Lower leg skin (tissue), 4 donors: Measurements from ENCODE around the gene EEFSEC. TPM values are rescaled to one million over a fixed set of nuclear protein-coding genes. Genes with fewer than 3 reads are reported as not detected.
A peak's percentile ranks its signal among the peaks of the same experiment; 100 is the strongest.

Source experiments
- DNase-seq, 2 donors: peaks; one replicate each; pipeline ENCODE4 v3.0.0-alpha.2; 2019; ENCODE audit warnings: low spot score in 2 of 2
- H3K4me3 ChIP-seq: fragments of 200-600 bp; sonication (generic); 2 replicates; pipeline ENCODE4 v1.5.1; 2017; ENCODE audit warnings: mild to moderate bottlenecking, low read depth; ENCODE audit not compliant: poor library complexity, severe bottlenecking
- CTCF ChIP-seq, 3 donors: fragments of 450-650 bp; IDR thresholded peaks; one replicate each; pipeline ENCODE4 v1.5.1; 2016; ENCODE audit warnings: antibody characterized with exemption in 3 of 3, mild to moderate bottlenecking in 3 of 3, moderate library complexity in 2 of 3
- POLR2A ChIP-seq, 2 donors: fragments of 450-650 bp; IDR thresholded peaks; one replicate each; pipeline ENCODE4 v1.6.1; 2016 to 2017; ENCODE audit warnings: antibody characterized with exemption in 2 of 2, mild to moderate bottlenecking in 1 of 2, moderate library complexity in 1 of 2
- WGBS, 2 donors: methylation state at CpG; one replicate each; pipeline ENCODE4 v1.1.5; 2018; 5-methylcytosine and 5-hydroxymethylcytosine counted together
- intact Hi-C: fragments of 100-400 bp; cut with DNase I; formaldehyde crosslinking; loops from one replicate; pipeline ENCODE4 v1.15.0; 2023; ENCODE audit warnings: low total_unique reads
- total RNA-seq, 4 donors: library from RNA; depleted of rRNA; stranded (reverse); fragments of >200 nt; gene quantifications; one replicate each; pipeline ENCODE4 v1.1.0, GENCODE V29; 2016

Gene EEFSEC, protein sequence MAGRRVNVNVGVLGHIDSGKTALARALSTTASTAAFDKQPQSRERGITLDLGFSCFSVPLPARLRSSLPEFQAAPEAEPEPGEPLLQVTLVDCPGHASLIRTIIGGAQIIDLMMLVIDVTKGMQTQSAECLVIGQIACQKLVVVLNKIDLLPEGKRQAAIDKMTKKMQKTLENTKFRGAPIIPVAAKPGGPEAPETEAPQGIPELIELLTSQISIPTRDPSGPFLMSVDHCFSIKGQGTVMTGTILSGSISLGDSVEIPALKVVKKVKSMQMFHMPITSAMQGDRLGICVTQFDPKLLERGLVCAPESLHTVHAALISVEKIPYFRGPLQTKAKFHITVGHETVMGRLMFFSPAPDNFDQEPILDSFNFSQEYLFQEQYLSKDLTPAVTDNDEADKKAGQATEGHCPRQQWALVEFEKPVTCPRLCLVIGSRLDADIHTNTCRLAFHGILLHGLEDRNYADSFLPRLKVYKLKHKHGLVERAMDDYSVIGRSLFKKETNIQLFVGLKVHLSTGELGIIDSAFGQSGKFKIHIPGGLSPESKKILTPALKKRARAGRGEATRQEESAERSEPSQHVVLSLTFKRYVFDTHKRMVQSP
- total RNA-seq, result 10 to 100 TPM; 16.3 to 28.6 (median 16.8) TPM

DNA sequence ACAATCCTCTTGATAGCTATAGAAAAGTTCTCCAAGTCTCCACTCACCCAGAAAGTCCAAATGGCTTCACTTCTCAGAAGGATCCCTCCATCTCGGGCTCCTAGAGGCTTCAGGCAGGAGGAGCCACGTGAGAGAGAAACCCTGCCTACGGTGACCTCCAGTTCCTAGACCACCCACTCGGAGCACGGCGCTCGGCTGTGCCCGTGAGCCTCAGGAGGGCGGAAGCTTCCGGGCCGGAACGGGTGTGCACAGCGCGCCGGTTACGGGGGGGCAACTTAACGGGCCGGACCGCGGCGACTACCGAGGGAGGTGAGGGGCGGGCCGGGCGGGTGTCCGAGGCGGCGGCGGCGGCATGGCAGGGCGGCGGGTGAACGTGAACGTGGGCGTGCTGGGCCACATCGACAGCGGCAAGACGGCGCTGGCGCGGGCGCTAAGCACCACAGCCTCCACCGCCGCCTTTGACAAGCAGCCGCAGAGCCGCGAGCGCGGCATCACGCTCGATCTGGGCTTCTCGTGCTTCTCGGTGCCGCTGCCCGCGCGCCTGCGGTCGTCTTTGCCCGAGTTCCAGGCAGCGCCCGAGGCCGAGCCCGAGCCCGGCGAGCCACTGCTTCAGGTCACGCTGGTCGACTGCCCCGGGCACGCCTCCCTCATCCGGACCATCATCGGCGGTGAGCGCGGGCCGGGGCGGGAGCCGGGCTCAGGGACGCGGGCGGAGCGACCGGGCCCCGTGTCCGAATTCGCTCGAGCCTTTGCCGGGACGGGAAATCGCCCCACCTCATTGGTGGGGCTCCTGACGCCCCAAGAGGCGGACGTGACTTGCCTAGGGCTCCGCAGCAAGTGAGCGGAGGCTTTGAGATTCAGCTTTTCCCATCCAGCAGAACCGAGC is at the start of gene EEFSEC:
Gene EEFSEC, plus strand, starts transcription at position 326 of the 886 bp plus-strand sequence. Its CDS starts 27 bp downstream, at position 353.
- intact Hi-C loops, result no loop called here
- TF ChIP-seq CTCF (IDR thresholded peaks at IDR 0.05), result no peak
- TF ChIP-seq POLR2A (IDR thresholded peaks at IDR 0.05), result no peak
- 0 to 1% methylated on average over 45 to 56 of the region's 96 CpGs for WGBS, 2 donors
- peak within 1 kb of the TSS; percentile 82 for H3K4me3 ChIP-seq
- DNase-seq, result peak; percentile 59 to 95

GRCh38 chr3:128107834-128108233 is 45.4 kb upstream of the EEFSEC start:
- 69 to 81% methylated on average over 8 of the region's 8 CpGs for WGBS, 2 donors
- intact Hi-C loops, result no loop called here
- DNase-seq, result no peak
- no peak for TF ChIP-seq POLR2A (IDR thresholded peaks at IDR 0.05)
- no peak for TF ChIP-seq CTCF (IDR thresholded peaks at IDR 0.05)
- no peak overlapping the region for H3K4me3 ChIP-seq

DNA sequence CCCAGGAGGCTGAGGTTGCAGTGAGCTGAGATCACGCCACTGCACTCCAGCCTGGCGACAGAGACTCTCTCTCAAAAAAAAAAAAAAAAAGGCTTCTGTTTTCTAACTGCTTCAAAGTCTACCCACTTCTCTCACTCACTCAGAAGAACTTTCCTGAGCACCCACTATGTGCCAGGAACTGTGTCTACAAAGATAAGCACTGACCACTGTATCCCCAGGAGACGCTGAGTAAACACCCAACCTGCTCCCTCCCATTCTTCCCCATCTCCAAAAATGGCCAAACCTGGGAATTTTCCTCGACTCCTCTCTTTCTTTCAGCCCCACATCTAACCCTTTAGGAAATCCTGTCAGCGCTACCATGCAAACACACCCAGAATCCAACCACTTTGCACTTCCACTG is 42.1 kb upstream of the EEFSEC start:
- WGBS, 2 donors, result 90 to 97% methylated on average over 5 of the region's 5 CpGs
- intact Hi-C loops, result no loop called here
- no peak overlapping the region for H3K4me3 ChIP-seq
- TF ChIP-seq POLR2A (IDR thresholded peaks at IDR 0.05) (no peak), CTCF (IDR thresholded peaks at IDR 0.05) (no peak)
- DNase-seq, result no peak

DNA sequence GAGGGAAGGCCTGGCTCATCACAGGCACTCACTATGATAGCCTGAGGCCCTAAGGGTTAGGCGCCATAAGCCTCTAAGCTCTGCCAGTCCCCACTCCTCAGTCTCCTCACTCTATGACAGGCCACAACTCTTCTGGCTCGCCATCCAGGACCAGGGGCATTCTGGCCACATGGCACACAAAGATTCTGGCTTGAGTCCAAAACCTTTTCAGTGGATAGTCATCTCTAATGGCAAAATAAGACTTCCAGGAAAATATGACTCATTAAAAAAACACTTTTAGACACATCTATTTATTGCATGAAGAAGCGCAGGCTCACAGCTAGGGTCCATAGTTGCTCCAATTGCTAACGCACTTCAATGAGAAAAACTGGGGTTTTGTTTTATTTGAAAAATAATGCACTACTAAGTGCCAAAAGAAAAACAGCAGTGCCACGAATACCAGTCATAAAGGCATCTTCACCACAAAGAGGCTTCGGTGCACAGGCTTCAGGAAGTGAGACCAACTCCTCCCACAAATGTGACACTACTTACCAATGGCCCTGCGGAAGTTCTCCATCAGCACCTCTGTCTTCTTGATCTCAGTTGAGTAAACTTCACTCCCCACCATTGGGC is 40.8 kb upstream of the EEFSEC start:
- WGBS, 2 donors, result 69 to 79% methylated on average over 7 of the region's 7 CpGs

More for the DNA sequence above, 40.8 kb upstream of the EEFSEC start:
- no peak for DNase-seq
- H3K4me3 ChIP-seq, result no peak overlapping the region
- intact Hi-C loops, result no loop called here
- TF ChIP-seq POLR2A (IDR thresholded peaks at IDR 0.05) (no peak), CTCF (IDR thresholded peaks at IDR 0.05) (no peak)
